ENCODE measurements around the gene NUFIP2.
"Not testable (repeated sequence)": the region's sequence is repeated elsewhere in the genome, so short reads cannot be mapped to it uniquely, and the experiment has no call there.

Gene NUFIP2

GRCh38 chr17:29293890-29294579 lies at the start of gene NUFIP2:
NUFIP2 (minus strand) TSS chr17:29294148; CDS start chr17:29294059, 89 bp downstream.
- DNase-seq: peak; percentile 98

- DNase-seq: no peak
Observed at GRCh38 chr17:29342158-29342765, 48.3 kb upstream of the NUFIP2 start.

- no peak for DNase-seq
Observed at GRCh38 chr17:29341726-29342125, 47.8 kb upstream of the NUFIP2 start.

- not testable (repeated sequence) for DNase-seq
Observed at GRCh38 chr17:29339016-29339415, 45.1 kb upstream of the NUFIP2 start.

- no peak for DNase-seq
Observed at GRCh38 chr17:29331708-29332085, 37.7 kb upstream of the NUFIP2 start.

GRCh38 chr17:29331075-29331707 lies 37.2 kb upstream of the NUFIP2 start:
- no peak for DNase-seq

- DNase-seq: no peak
Observed at GRCh38 chr17:29327412-29327811, 33.5 kb upstream of the NUFIP2 start.

- DNase-seq: no peak
Observed at GRCh38 chr17:29326023-29326813, 32.3 kb upstream of the NUFIP2 start.

GRCh38 chr17:29322363-29322762 lies 28.4 kb upstream of the NUFIP2 start:
- no peak for DNase-seq

- no peak for DNase-seq
Observed at GRCh38 chr17:29303386-29303785, 9.4 kb upstream of the NUFIP2 start.

GRCh38 chr17:29299031-29299430 lies 5.1 kb upstream of the NUFIP2 start:
- no peak for DNase-seq

GRCh38 chr17:29295420-29295819 lies 1.5 kb upstream of the NUFIP2 start:
- DNase-seq: no peak

- no peak for DNase-seq
Observed at GRCh38 chr17:29294580-29294900, 592 bp upstream of the NUFIP2 start.

- peak; percentile 55 for DNase-seq
Observed at GRCh38 chr17:29292992-29293889, 707 bp downstream of the NUFIP2 start.

- DNase-seq: peak; percentile 71
Observed at GRCh38 chr17:29292071-29292991, 1.6 kb downstream of the NUFIP2 start.

- peak; percentile 74 for DNase-seq
Observed at GRCh38 chr17:29291163-29291752, 2.7 kb downstream of the NUFIP2 start.

- DNase-seq: no peak
Observed at GRCh38 chr17:29289852-29290251, 4.1 kb downstream of the NUFIP2 start.

- DNase-seq: no peak
Observed at GRCh38 chr17:29283961-29284360, 10.0 kb downstream of the NUFIP2 start.

GRCh38 chr17:29283496-29283895 lies 10.5 kb downstream of the NUFIP2 start:
- DNase-seq: no peak

- no peak for DNase-seq
Observed at GRCh38 chr17:29279397-29280070, 14.4 kb downstream of the NUFIP2 start.

Measured in CD4-positive, alpha-beta T cell treated with Interleukin-12 subunit alpha and Interleukin-12 subunit beta, for 1 hour (primary cell).